MM.1S (cell line): Measurements from ENCODE around the gene AHNAK.

Experiments used
- EZH2 ChIP-seq: fragments of 300-600 bp; sonication (generic); optimal IDR thresholded peaks from 2 replicates; pipeline ENCODE3; 2017; ENCODE audit warnings: low read depth, mild to moderate bottlenecking, antibody characterized with exemption, low read length, mixed read lengths
- EZH2phosphoT487 ChIP-seq: fragments of 300-600 bp; sonication (generic); IDR thresholded peaks from 2 replicates; pipeline ENCODE4 v1.6.1; 2018; ENCODE audit warnings: antibody characterized with exemption, low read length
- TF ChIP-seq, protein P1 (sequence below): fragments of 300-600 bp; sonication (generic); IDR thresholded peaks from 2 replicates; pipeline ENCODE4 v1.5.1; 2016; ENCODE audit warnings: antibody characterized with exemption, low read length, mixed read lengths

GRCh38 chr11:62401811-62402210 lies 144.8 kb downstream of the AHNAK start:
- TF ChIP-seq, protein P1, sequence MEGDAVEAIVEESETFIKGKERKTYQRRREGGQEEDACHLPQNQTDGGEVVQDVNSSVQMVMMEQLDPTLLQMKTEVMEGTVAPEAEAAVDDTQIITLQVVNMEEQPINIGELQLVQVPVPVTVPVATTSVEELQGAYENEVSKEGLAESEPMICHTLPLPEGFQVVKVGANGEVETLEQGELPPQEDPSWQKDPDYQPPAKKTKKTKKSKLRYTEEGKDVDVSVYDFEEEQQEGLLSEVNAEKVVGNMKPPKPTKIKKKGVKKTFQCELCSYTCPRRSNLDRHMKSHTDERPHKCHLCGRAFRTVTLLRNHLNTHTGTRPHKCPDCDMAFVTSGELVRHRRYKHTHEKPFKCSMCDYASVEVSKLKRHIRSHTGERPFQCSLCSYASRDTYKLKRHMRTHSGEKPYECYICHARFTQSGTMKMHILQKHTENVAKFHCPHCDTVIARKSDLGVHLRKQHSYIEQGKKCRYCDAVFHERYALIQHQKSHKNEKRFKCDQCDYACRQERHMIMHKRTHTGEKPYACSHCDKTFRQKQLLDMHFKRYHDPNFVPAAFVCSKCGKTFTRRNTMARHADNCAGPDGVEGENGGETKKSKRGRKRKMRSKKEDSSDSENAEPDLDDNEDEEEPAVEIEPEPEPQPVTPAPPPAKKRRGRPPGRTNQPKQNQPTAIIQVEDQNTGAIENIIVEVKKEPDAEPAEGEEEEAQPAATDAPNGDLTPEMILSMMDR, result no peak
- TF ChIP-seq EZH2 (no peak), EZH2phosphoT487 (no peak)
